ENCODE measurements around the gene AMPH.

The AMPH gene

DNA sequence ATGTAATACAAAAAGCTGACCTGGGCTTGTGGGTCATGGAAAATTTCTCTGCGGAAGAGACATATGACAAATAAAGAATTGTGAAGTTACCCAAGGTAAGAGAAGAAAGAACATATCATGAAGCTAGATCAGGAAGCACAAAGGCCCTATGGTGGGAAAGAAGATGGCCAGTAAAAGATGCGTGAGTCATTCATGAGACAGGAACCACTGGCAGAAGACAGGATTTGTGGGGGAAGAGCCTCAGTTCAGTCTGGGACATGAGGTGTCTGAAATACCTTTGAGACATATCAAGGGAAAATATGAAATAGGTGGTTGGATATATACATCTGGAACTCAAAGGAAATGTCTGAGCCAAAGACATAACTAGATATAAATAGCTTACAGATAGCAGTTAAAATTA lies 27.7 kb upstream of the AMPH start:
- DNase-seq (ENCODE audit: low read depth in 2 of 2), result peak in 1 of 2 donors; percentile 31
- H3K4me3 ChIP-seq (replicated peaks in 1 of 2; ENCODE audit: low read depth in 2 of 2, low read length in 2 of 2), result no peak overlapping the region
- TF ChIP-seq CTCF (IDR thresholded peaks at IDR 0.05; ENCODE audit: low read depth, low read length), result no peak

DNA sequence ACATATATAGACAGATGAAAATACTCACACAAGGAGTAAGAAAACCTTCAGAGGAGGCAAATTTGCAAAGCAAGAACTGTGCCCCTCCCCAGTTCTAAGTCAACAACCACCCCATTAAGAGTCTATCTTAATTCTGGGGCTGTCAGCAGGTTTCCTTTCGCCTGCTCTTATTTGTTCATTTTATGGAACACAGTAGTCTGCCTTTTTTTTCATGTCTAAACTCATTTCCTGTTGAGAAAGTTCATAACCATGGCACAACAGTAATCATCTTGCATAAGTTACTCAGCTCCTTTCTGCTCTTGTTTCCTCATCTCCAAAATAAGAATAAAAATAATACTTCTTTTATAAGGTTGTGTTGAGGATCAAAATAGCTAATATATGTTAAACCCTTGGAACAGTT lies 25.8 kb upstream of the AMPH start:
- H3K4me3 ChIP-seq (replicated peaks in 1 of 2; ENCODE audit: low read depth in 2 of 2, low read length in 2 of 2), result no peak overlapping the region
- DNase-seq (ENCODE audit: low read depth in 2 of 2), result peak; percentile 56 to 57
- no peak for TF ChIP-seq CTCF (IDR thresholded peaks at IDR 0.05; ENCODE audit: low read depth, low read length)

GRCh38 chr7:38655833-38656774 lies 24.9 kb upstream of the AMPH start:
- TF ChIP-seq CTCF (IDR thresholded peaks at IDR 0.05; ENCODE audit: low read depth, low read length), result no peak
- H3K4me3 ChIP-seq (replicated peaks in 1 of 2; ENCODE audit: low read depth in 2 of 2, low read length in 2 of 2), result no peak overlapping the region
- DNase-seq (ENCODE audit: low read depth in 2 of 2), result no peak

DNA sequence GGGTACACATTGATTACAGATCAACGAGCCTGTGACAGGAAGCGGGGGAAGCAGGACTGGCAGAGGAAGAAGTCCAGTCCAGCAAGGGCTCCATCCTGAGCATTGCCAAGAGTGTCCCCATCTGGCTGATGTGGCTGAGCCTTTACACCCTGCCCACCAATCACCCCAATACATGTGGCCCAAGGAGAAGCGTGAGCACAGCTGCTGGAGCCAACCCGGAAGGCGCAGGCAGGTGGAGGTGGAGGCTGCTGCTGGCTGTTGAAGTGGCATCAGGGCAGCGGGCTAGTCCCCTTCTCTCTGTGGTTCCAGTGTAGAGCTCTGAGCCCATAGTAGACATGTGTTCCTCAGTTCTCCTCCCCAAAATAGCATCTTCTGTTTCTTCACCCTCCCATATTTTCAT lies 6.8 kb upstream of the AMPH start:
- no peak for DNase-seq (ENCODE audit: low read depth in 2 of 2)
- H3K4me3 ChIP-seq (replicated peaks in 1 of 2; ENCODE audit: low read depth in 2 of 2, low read length in 2 of 2), result no peak overlapping the region
- no peak for TF ChIP-seq CTCF (IDR thresholded peaks at IDR 0.05; ENCODE audit: low read depth, low read length)

- no peak for DNase-seq (ENCODE audit: low read depth in 2 of 2)
- TF ChIP-seq CTCF (IDR thresholded peaks at IDR 0.05; ENCODE audit: low read depth, low read length), result no peak
- no peak overlapping the region for H3K4me3 ChIP-seq (replicated peaks in 1 of 2; ENCODE audit: low read depth in 2 of 2, low read length in 2 of 2)
Observed at GRCh38 chr7:38632411-38632810, 1.2 kb upstream of the AMPH start.

DNA sequence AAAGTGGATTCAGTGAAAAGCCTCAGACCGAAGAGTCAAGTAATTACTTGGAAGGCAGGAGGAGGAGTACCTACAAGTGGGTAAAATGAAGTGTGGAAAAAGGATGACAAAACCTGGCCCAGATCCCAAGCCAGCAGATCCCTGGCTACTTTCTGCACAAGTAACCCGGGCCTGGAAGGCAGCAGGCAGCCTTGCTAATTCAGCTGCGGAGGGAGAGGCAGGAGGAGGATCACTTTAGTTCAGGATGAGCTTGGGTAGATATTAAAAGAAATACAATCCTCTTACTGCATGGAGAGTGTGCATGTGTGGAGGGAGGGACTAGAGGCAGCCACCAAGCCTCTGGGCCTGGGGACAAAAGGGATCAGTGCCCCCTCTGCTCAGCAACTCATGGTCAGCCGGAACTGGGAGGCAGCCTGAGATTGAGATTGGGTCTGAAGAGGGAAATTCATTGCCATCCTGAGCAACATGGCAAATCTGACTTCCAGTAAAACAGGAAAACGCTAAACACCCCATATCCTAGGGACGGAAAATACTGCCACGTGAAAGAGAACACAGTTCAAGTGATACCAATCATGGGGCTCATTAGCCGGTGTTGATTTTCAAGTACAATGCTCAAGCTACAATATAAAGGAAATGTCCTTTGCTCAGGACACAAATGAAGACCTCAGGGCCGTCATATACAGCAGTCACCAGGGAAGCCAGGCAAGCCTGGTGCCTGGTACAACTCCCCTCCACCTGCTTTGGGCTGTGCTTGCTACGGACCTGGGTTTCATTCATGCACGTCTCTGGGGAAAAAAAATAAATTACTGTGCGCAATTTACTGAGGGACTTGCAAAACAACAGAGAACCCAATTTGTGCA lies 1.3 kb downstream of the AMPH start:
- no peak for DNase-seq (ENCODE audit: low read depth in 2 of 2)
- H3K4me3 ChIP-seq (replicated peaks in 1 of 2; ENCODE audit: low read depth in 2 of 2, low read length in 2 of 2), result peak overlapping the region in 1 of 2 donors; percentile 57
- no peak for TF ChIP-seq CTCF (IDR thresholded peaks at IDR 0.05; ENCODE audit: low read depth, low read length)
